Activated gamma-delta T cell (primary cell): ENCODE data around the gene SLC26A3.

Experiments used
- DNase-seq: peaks from one replicate; lab custom pipeline; 2025; lab: John Stamatoyannopoulos, UW

SLC26A3 gene

GRCh38 chr7:107746006-107746405, 57.0 kb downstream of the SLC26A3 start:
- no peak for DNase-seq

GRCh38 chr7:107744345-107744750, 58.7 kb downstream of the SLC26A3 start:
- DNase-seq = no peak

DNA sequence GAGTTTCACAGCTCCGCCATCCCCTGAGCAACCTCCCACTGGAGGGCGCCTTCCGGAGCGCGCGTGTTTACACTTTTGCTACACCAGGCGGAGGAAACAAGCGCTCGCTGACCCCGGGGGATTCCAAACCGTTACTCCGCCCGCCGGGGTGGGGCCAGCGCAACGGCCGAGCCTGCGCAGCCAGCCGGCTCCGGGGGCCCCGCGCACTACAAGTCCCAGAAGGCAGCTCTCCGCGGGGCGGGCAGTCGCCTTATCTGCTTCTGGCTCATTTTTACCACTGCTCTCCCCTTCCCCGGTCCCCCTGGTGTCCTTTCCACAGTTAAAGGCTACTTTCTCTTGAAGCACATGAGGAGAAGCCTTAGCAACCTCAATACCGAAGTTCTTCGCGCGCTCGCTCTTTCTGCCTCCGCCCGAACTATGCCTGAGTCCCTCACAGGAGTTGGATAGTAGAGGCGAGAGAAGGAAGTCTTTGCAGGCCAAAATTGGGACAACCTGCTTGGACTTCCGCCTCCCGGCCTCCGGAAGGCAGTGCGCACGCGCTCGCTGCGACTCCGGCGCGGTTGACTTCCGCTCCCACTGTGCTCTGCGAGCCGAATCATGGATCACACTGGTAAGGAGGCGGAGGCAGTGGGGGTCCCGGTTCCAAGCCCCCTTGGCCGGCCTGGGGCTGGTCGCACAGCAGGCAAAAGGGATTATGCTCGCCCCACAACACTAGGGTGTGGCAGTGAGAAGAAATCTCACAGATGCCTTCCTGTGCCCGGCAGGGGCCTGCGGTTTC, 59.3 kb downstream of the SLC26A3 start, which contains the start of gene CBLL1:
Gene CBLL1, plus strand, starts transcription at position 576 of the 778 bp plus-strand sequence. Its CDS starts 22 bp downstream, at position 598.
- peak; percentile 93 for DNase-seq

DNA sequence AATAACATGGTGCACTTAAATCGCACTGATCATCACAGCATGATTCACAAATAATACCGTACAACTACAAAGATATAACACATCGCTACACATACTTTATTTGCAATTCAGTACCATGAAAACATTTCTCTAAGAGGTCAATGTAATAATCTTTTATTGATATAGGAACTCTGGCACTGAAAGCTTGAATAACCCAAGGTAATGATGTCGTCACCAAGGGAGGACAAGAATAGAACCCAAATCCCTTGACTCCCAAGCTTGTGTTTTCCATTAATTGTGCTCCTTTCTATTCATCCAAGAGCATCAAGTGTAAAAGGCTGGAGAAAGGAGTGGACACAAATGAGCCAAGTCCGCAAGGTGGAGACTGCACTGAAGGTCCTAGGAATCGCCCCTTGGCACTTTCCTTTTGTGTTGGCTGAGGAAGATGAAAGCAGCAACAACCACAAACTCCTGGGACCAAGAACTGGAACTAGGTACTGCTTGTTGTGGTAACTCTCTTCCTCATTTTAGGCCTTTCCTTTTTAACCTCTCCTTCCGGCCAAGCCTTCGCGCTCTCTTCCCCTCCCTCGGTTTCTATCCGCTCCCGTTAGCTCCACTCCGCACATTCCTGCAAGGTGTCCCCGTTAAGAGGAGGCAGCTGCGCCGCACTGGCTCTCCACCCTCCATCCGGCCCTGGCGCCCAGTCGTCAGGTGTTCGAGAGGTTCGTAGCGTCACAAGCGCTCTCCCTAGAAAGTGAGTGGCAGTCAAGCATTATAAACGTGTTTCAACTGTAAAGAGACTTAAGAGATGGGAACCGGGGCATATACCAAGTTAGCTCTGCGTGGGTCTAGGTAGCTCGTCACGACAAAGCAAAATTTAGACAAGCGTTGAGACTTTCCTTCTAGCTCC, 60.1 kb downstream of the SLC26A3 start:
- peak; percentile 49 for DNase-seq

DNA sequence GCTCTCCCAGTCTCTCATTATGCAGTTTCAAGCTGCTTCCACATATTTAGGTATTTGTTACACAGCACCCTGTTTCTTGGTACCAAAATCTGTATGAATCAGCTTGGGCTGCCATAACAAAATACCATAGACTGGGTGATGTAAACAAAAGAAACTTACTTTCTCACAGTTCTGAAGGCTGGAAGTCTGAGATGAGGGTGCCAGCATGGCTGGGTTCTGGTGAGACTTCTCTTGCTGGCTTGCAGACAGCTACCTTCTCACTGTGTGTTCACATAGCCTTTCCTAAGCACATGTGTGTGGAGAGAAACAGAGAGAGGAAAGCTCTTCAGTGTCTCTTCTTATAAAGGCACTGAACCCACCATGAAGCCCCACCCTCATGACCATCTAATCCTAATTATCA, 74.7 kb downstream of the SLC26A3 start:
- DNase-seq = no peak

GRCh38 chr7:107726356-107727130, 76.5 kb downstream of the SLC26A3 start:
- no peak for DNase-seq

- no peak for DNase-seq
Measured at GRCh38 chr7:107725138-107725740, 77.8 kb downstream of the SLC26A3 start.

DNA sequence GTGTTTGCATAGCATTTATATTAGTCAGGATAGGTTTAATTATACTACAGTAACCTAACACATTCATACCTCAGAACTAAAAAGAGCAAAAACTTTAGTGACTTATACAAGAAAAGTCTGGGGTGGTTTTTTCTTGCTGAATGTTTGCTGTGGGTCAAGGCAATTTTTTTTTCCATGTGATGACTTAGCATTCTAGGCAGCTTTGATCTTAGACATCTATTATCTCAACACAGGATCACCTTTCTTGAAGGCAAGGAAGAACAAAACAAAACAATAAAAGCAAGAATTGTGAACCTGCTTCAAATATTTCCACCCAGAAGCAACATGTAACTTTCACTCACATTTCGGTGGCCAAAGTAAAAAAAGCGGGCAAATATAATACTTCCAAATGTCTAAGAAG, 79.8 kb downstream of the SLC26A3 start:
- no peak for DNase-seq

DNA sequence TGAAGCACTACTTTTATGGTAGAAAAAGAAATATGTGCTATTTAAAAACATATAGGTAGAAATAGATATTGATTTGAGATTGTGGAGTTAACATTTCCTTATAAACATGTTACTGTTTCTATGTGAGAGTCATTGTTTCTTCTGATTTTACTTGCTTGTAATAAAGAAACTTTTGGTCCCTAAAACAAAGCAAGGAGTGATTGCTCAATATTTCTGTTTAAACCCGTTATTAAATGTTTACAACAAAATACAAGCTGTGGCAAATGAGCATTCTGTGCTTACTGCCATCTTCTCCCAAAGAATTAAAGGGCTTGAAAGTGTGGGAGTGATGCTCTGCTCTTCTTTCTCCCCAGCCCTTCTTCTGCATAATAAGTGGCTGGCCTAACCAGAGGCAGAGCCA, 81.7 kb downstream of the SLC26A3 start:
- no peak for DNase-seq

DNA sequence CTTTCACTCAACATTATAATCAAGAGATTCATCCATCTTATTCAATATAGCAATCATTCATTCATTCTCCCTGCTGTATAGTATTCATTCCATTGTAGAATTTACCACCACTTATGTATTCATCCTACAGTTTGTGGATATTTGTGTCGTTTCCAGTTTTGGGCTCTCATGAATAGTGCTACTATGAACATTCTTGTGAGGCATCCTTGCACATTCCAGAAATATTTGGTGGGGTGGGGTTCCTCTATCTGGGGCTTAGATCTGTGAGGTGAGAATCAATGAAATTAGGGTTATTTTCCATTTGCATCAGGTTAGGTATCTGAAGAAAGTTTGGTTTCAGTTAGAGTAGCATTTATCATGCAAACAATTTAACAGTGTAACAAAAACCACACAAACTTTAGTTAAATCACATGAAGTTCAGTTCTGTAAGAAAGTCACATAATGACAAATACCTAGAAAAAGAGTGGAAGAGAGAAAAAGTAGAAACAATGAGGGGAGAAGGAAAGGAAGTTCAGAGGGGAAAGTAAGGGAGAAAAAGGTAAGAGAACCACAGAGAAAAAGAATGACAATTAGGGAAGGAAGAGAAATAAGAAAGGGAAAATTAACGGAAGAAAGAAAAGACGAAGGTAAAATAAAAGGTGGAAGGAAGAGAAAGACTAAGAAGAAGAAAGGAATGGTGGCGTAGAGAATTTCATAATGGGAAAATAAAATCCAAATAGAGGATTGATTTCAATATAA, 84.4 kb downstream of the SLC26A3 start:
- DNase-seq = no peak

DNA sequence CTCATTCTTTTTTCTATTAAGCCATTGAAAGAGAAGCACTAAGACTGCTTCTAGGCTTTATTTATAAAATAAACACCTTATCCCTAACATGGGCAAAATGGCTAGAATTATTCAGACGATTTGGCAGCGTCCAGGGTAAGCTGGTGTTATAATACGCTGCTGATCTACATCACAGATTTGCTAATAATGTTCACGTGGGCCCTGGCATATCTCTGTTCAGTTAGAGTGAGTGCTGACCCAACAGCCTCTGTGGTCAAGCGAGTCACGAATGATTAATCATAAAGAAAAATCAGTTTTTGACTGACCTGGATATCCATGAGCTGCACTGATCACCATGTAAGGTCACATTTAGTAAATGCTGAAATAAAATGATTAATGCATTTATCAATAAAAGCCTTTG, 87.5 kb downstream of the SLC26A3 start:
- DNase-seq = no peak
